ENCODE data around the gene TBC1D14.

The TBC1D14 gene

DNA sequence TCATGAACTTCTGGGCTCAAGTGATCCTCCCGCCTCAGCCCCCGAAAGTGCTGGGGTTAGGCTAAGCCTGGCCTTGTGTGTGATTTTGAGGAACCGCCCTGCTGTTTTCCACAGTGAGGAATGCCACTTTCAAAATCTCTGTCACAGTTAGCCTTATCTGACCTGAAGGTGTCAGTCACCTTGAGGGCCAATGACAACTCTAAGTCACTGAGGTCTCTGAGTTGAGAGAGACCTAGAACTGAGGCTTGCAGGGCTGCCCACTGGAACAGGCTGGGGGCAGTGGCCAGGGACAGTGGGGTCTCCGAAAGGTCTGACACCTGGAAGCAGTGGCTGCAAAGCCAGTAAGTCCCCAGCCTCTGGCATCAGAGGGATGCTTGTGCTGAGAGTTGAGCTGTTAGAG is 139.7 kb downstream of the TBC1D14 start:
- no peak for DNase-seq

DNA sequence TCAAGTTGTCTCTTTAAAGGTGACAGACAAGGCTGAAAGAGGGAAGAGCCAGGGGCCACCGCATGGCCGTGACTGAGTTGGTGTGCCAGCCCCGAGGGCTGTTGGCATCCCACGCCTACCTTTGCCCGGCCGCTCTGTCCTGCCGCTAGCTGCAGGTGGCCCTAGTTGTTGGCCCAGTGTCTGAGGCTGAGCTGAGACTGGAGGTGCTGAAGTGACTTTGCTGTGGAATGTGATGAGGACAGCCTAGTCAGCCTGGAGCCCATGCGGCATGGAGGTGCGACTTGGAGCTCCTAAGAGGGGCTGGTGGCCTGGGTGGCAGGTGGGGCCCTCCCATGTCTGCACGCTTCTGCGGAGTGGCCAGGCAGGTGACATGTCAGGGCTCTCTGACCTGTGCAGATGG is 140.1 kb downstream of the TBC1D14 start:
- DNase-seq, result no peak

DNA sequence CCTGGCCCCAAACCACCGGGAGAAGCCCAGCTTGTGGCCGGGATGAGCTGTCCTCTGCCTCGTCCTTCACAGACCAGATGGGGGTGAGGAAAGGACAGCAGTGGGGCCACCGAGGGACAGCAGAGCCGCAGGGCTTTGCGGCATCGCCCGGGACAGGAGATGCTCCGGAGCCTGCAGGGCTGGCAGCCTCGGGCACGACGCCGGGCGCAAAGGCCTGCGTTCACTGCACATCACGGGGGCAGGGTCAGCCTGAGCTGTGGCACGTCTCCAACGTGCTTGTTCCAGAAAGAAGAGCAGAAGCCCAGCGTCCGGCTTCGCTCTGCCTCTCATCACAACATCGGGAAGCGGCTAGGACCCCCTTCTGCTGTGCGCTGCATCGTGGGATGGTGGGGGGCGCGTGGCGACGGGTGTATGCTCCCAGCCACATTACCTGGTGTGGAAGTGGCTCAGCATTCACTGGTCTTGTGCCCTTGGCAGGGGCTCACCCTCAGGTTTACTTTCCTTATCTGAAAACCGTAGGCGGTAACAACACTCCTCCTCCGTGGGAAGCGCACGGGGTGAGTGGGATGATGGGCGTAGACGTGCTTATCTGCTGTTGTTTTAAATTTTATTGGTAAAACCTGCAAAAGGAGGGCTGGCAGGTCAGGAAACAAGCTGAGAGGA is 141.0 kb downstream of the TBC1D14 start:
- no peak for DNase-seq

DNA sequence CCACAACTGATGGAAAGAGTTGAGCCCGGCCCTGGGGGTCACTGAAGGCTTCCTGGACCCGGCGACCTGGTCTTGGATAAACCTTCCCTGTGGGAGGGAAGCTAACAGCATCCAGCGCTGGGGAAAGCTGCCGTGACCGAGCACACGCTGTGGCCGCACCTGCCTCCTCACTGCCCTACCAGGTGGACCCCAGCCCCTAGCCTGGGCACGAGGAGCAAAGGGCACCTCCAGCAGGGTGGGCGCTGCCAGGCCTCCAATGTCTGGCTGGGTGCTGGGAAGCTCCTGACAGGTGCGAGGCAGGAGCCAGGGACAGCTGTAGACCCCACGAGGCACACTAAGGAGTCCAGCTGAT is 141.5 kb downstream of the TBC1D14 start:
- DNase-seq, result no peak

DNA sequence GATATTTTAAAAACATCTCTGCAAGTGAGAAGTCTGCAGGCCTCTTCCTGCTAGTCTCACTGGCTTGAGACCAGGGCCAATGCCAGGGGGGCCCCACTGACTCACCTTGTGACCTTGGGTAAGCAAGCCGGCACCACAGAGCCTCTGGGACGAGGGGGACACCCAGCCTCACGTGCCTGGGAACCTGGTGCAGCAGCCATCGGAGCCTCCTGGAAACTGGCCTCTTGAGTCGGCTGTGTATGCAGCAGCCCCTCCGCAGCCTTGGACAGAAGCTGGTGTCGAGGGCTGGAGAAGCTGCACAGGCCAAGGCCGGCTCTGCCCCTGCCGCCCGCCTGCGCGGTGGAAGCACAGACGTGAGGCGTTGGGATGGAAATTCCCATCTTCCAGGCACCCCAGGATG is 142.3 kb downstream of the TBC1D14 start:
- no peak for DNase-seq

DNA sequence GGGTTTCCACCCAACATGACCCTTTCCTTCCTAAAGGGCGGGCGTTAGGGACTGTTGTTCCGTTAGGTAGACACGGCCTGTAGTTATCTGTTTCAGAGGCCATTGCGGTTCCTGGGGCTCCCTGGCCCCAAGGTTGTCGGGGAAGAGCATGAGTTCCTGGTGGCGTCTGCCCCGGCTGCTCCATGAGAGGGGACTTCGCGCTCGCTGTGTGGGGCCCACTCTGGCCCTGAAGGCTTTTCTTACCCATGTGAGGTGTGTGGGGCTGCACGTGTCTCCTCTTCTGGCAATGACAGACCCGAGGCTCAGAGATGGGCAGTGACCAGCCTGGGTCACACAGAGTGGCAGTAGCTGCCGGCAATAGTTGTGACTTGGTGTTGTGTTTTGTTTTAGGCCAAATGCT is 142.7 kb downstream of the TBC1D14 start:
- no peak for DNase-seq

DNA sequence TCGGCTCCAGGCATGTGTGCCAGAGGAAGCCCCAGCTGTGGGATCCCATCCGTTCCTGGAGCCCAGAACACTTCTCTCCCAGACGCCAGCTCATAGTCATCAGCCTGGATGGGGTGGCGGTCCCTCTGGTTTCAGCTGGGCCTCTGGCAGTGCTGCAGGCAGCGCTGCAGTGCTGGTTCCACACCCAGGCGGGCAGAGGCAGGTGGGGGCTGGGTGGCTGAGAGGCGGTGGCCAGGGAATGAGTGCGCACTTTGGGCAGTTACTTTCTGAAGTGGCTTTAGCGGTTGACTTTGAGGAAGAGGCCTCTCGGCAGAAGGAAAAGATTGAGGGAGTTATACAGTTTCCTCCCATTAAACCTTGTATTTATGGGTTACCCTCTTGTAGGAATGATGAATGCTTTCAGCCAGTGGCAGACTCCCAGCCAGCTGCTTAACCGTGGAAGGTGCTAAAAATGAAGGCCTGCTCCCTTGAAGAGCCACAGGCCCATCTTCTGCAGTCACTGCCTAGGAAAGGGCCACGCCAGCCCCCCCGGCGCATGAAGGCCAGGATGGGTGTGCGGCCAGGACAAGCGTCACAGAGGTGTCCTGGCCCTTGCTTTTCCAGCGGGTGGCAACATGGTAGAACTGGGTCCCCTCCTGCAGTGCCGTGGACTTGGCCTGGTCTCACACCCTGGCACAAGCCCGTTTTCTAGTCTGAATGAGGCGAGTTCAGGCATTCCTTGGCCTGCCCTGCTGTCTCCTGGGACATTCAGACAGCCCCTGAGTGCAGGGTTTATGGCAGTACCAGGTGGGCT is 143.5 kb downstream of the TBC1D14 start:
- no peak for DNase-seq

DNA sequence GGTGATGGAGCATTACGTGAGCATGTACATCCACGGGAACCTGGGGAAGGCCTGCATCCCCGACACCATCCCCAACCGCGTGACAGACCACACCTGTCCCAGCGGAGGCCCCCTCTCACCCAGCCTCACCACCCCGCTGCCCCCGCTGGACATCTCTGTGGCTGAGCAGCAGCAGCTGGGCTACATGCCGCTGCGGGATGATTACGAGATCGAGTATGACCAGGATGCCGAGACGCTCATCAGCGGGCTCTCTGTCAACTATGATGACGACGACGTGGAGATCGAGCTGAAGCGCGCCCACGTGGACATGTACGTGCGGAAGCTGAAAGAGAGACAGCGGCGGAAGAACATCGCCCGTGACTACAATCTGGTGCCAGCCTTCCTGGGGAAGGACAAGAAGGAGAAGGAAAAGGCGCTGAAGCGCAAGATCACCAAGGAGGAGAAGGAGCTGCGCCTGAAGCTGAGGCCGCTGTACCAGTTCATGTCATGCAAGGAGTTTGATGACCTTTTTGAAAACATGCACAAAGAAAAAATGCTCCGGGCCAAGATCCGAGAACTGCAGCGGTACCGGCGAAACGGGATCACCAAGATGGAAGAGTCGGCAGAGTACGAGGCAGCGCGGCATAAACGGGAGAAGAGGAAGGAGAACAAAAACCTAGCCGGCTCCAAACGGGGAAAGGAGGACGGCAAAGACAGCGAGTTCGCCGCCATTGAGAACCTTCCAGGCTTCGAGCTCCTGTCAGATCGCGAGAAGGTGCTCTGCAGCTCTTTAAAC is 144.7 kb downstream of the TBC1D14 start:
- DNase-seq, result no peak

DNA sequence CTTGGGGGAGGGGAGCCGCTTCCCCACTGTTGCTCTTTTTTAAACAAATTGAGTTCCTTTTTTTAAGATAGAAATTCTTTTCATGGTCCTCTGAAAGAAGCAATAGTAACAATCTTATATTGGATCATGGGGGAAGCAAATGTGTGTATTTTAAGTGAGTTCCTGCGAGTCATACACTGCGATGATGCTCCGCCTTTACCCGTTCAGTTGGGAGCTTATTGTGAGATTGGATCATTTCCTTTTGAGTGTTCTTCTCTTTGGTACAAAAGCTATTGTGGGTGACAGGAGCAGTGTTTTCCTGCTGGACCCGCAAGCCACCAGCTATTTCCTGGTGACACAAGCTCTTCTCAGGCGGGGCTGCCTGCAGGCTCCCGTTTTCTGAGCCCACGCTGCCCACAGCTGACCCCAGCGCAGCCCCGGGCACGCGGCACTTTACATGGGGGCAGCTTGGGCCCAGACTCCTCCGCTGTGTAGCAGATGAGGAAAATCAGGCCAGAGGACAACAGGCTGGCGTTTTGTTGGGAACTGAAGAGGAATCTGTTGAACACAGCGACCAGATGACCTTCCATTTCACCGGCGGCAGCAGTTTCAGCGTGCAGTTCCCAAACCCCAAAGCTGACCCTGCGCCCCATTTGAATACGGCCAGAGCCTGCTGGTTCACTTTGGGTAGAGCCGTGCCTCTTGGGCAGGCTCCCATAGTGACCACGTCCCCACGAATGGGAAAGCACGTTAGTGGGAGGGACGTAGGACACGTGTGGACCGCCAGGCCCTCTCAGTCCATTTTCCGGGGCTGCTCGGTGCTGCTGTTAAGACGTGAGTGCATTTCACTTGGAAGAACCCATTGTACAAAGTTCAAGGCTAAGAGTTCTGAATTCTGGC is 145.7 kb downstream of the TBC1D14 start:
- no peak for DNase-seq

DNA sequence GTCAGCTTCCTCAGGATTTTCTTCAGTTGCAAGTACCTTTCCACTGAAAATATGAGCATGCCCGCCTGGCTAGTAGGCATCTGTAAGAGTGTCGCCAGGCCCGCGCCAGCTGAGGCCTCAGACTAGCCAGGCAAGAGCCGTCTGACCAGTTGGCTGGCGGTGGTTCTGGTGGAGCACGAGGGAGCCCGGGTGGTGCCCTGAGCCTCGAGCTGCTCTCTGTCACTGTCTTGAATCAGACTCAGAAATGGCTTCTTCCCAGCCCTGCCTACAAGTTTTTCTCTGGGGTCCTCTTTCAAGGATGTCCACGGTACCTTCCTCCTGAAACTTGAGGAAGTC is 146.3 kb downstream of the TBC1D14 start:
- DNase-seq, result no peak

DNA sequence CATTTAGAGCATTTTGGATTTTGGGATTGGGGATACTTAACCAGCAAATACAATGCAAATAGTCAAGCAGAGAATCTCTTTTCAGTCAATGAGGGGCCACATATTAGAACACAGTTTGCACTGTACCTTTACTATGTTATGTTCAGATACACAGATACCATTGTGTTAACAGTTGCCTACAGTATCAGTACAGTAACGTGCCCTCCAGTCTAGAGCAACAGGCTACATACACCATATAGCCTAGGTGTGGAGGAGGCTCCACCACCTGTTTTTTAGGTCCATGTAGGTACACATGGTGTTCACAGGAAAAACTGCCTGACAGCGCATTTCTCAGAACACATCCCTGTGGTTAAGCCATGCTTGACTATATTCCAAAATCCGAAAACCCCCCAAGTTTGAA is 149.2 kb downstream of the TBC1D14 start:
- DNase-seq, result no peak

DNA sequence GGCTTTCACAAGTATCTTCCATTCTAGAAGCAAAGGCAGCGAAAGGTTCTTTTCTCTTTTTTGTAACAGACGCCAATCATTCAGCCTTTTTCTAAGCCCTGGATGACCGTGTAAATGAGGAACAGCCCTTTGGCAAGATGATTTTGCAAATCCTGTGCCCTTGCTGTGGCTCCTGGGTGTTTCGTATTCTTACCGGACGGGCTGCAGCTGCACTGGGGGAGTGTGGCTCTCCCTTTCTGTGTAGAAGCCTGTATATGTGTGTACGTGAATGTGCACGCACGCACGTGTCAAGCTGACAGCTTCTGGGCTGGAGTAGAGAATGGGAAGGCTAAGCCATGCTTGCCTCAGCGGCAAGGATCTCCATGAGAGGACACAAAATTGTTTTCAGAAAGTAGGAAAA is 150.0 kb downstream of the TBC1D14 start:
- DNase-seq, result no peak

DNA sequence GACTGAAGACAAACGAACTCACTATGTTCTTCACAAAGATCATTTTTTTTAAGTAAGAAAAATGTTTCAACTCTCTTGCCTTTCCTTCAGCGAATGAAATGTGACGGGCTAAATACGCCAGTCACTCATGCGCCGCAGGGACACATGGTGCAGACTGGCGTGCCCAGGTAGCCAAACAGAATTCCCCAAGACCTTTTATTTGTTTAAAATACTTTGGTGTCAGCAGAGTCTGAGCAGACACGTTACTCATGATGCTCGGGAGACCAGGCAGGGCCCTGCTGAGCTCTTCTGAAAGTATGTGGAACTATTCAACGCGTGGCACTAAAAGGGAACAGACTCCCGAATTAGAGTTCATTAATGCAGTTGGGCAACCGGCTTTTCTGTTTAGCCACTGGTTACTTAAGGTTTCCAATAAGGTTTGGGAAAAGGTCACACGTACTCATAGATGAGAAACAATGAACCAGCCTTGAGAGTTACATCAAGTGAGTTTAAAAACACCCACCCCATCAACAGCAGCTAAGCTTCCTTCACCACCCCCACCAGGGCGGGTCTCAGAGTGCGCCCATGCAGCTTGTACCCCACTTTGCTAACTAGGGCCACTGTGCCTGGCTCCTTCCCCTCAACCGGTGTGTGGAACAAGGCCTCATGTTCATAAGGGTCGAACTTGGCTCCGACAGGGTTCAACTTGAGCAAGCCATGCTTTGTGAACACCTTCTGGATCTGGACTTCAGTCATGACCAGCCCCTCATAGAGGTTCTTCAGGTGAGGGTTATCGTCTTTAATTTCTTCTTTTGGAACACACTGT is 150.9 kb downstream of the TBC1D14 start:
- no peak for DNase-seq

DNA sequence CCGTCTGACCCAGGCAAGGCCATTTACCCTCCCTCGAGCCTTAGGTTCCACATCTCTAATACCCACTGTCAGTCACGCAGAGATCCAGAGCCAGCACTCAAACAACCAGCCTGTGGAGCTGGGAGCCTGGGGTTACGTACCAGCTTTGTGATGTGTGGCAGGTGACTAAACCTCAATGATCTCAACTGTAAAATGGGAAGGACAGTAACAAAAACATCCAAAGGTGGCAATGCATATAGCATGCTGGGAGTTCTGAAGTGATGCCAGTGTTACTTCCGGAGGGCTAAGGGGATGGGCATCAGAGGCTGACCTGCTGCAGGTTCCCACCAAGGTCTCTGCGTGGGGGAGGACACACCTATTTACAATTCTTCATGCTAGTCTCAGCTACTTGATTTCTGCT is 152.2 kb downstream of the TBC1D14 start:
- no peak for DNase-seq

DNA sequence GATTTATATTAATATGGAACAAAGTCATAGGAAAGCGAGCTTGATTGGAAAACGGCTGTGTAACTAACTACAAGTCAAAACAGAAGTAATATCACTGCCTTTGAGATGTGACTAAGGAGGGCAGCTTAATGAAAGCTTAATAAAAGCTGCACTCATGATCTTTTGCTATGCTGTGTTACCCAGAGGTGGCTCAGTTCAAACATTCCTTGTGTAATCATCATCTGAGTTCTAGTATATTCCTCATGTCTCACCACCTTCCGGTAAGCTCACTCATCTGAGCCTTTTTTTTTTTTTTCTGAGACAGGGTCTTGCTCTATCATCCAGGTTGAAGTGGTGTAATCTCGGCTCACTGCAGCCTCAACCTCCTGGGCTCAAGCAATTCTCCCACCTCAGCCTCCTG is 153.2 kb downstream of the TBC1D14 start:
- no peak for DNase-seq

DNA sequence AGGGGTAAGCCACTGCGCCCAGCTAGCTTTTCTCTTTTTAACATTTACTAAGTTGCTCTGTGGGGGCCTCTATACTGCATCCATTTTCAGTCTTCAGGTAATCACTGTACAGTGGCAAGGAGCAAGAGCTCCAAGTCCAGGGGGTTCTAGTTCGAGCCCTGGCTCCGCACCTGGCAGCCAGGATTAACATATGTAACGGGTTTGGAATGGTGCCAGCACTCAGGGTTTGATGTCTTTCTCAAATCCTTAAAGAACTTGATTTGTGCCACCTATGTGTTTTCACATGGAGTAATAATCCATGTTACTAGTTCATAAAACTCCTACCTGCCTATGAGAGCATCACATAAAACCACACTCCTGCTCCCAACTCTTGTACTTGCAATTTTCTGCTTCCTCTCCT is 153.7 kb downstream of the TBC1D14 start:
- no peak for DNase-seq

DNA sequence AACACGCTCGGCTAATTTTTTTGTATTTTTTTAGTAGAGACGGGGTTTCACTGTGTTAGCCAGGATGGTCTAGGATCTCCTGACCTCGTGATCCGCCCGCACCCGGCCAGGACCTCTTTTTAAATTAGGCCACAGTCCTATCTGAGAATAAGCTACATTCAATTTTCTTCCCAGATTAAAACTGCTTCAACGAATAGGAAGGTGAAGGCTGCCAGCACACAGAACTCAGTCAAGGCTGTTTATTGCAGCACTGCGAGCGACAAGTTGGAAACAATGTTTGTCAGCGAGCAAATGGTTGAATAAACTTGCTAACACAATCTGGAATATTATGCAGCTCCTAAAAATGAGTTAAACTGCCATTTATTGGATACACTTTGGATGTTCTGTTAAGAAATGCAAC is 156.4 kb downstream of the TBC1D14 start:
- no peak for DNase-seq

DNA sequence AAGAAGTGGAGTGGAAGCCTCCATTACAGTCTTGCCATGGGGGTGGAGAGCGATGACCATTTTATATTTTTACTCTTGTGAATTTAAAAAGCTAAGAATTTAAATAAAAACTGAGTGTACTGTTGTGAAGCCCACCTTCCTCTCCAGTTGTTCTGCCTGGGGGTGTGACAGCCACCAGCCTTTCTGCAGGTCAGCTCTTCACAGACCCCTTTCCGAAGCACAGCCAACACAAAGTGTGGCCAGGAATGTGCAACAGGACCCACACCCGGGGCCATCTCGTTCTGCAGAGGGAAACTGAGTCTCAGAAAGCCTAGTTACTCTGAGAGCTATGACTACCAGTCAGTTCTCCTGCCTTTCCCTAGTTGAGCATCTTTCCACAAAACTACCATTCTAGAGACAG is 156.9 kb downstream of the TBC1D14 start:
- no peak for DNase-seq

DNA sequence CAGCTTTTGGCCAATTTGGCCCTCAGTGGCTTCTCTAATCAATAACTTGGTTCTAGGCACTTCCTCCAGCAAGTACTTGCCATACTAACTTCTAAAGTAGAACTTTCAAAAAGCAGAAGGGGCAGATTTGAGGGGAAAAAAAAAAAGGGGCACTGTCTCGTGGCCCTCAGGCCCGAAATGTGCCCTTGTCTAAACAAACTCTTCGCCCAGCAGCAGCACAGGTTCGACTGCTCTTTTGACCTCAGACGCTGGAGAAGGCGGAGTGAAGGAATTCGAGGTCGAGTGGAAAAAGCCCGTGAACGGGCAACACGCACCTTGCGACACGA is 157.5 kb downstream of the TBC1D14 start:
- no peak for DNase-seq

DNA sequence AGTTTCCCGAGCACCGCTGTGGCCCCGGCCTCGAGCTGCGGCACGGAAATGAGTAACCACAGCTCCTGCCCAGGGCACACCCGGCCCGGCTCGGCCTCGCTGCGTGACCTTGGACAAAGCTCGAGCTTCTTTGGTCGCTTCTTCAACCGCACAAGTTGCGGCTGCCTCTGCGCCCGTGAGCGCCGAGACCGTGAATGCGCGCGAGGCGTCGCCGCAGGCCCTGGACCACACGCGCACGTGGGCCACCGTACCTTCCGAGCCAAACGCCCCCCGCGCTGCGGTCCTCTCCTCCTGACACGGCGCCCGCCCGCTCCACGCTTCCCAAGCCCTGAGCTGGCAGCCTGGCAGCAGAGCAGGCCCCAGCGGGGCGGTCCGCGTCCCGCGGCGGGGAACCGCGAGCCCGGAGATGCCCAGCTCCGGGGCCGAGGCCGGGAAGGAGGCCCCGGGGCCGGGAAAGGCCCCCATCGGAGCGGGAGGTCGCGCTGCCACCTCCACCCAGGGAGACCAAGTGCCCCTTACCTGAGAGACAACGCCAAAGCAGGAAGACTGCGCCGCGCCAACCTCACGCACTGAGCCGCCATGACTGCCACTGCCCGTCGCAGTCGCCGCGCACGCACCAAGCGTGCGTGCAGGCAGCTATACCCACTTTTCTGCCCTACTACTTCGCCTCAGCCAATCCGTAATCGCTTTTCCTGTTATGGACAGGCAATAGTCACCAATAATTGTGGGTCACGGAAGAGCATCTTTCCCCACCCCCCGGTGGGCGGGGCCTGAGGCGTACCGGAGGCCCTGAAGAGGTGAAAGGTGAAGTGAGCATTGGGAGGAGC is 158.0 kb downstream of the TBC1D14 start, which contains the start of gene GRPEL1:
Gene GRPEL1, minus strand, starts transcription at position 613 of the 827 bp plus-strand sequence. Its CDS starts 32 bp downstream, at position 581.
- peak; percentile 98 to 99 for DNase-seq

DNA sequence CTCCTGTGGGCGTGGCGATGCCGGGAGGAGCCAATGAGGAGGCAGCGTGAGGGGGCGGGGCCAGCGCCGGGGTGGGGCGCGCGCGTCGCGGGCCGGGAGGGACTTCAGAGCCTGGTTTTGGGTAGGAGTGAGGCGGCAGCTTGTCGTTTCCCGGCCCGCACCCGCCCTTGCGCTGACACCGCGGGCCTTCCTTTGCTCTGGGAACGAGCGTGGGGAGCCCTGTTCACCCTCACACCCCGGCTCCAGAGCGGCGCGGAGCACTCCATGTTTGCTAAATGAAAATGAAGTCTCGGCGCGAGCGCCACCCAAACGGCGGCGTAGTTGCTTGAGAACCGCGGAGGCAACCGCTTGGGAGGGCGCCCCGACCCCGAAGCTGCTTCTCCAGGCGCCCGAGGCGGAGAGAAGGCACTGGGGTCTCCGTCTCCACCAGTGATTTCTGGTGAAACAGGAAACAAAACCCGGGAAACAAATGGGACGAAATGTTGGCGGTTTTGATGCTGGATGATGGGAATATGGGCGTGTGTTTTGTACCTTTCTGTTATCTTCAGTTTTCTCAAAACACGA is 158.7 kb downstream of the TBC1D14 start:
- peak; percentile 66 to 76 for DNase-seq

All from NCI-H1930 (cell line).